Vagina (tissue), 2 donors: ENCODE results near the gene ANKS4B. TPM values are rescaled to one million over a fixed set of nuclear protein-coding genes. Genes with fewer than 3 reads are reported as not detected.

Experiments
- DNase-seq, 2 donors: peaks; one replicate each; pipeline ENCODE4 v3.0.0-alpha.2; 2017; ENCODE audit errors: extremely low spot score in 2 of 2
- H3K27ac ChIP-seq: fragments of 200-600 bp; sonication (generic); one replicate; pipeline ENCODE4 v1.5.1; 2019
- H3K27me3 ChIP-seq: fragments of 200-600 bp; sonication (generic); one replicate; pipeline ENCODE4 v1.5.1; 2019
- H3K36me3 ChIP-seq, 2 donors: fragments of 200-600 bp; sonication (generic); one replicate each; pipeline ENCODE4 v1.5.1; 2017 to 2019
- H3K4me1 ChIP-seq: fragments of 200-600 bp; sonication (generic); one replicate; pipeline ENCODE4 v1.5.1; 2019
- H3K4me3 ChIP-seq, 2 donors: fragments of 200-600 bp; sonication (generic); 1 replicate in 1 of 2; 2 replicates in 1 of 2; pipeline ENCODE4 v1.5.1; 2016 to 2019
- H3K9me3 ChIP-seq: fragments of 200-600 bp; sonication (generic); one replicate; pipeline ENCODE4 v1.5.1; 2019
- CTCF ChIP-seq, 3 experiments: fragments of 450-650 bp in 2 of 3; fragments of 200-600 bp in 1 of 3; sonication (generic) in 1 of 3; IDR thresholded peaks; one replicate each; pipeline ENCODE4 v1.5.1; 2017 to 2019; ENCODE audit warnings: antibody characterized with exemption in 3 of 3, mild to moderate bottlenecking in 2 of 3, moderate library complexity in 2 of 3
- POLR2A ChIP-seq, 2 donors: fragments of 450-650 bp; IDR thresholded peaks; one replicate each; pipeline ENCODE4 v1.6.1; 2017; ENCODE audit warnings: antibody characterized with exemption in 2 of 2, mild to moderate bottlenecking in 2 of 2, moderate library complexity in 2 of 2
- POLR2AphosphoS5 ChIP-seq, 2 donors: sonication (generic); formaldehyde crosslinking; IDR thresholded peaks; one replicate each; pipeline ENCODE4 v1.9.0; 2017; ENCODE audit warnings: antibody characterized with exemption in 2 of 2, mild to moderate bottlenecking in 2 of 2, low read depth in 1 of 2; ENCODE audit not compliant: insufficient read depth in 1 of 2
- intact Hi-C: fragments of 100-400 bp; cut with DNase I; formaldehyde crosslinking; loops from one replicate; pipeline ENCODE4 v1.15.1; 2023
- total RNA-seq: library from RNA; depleted of rRNA; stranded (reverse); fragments of >200 nt; gene quantifications from one replicate; pipeline ENCODE4 v1.2.3, GENCODE V29; 2016

The ANKS4B gene
- total RNA-seq, 1 donor from 2014 or later = not detected

- H3K27ac ChIP-seq = peak overlapping the region; percentile 94
- intact Hi-C loops = loop anchor here (5.0 to 10.0 kb wide), 2 partner anchors 118 to 146 kb away; partner anchors contain the start of gene LDAF1
These were observed 69.5 kb downstream of the ANKS4B start for GRCh38 chr16:21302898-21303528.

More at GRCh38 chr16:21302898-21303528, 69.5 kb downstream of the ANKS4B start:
- no peak for DNase-seq
- TF ChIP-seq CTCF (IDR thresholded peaks at IDR 0.05) (no peak), POLR2A (IDR thresholded peaks at IDR 0.05) (peak in 1 of 2 donors; percentile 41), POLR2AphosphoS5 (IDR thresholded peaks at IDR 0.05; ENCODE audit: insufficient read depth in 1 of 2, low read depth in 1 of 2) (peak in 1 of 2 donors; percentile 95)
- Histone ChIP-seq H3K4me1 (peaks cover 20% of the 10 kb centered on the region), H3K4me3 (peak overlapping the region in 1 of 2 donors; percentile 74), H3K36me3 (no peaks in the 10 kb centered on the region), H3K9me3 (no peaks in the 10 kb centered on the region), H3K27me3 (no peaks in the 10 kb centered on the region)

Other genes with a start within 250 kb of the ANKS4B start
- 0.25 TPM for gene DNAH3, start 82.9 kb upstream of the ANKS4B start, total RNA-seq
- 63.8 TPM for gene LDAF1, start 75.0 kb upstream of the ANKS4B start, total RNA-seq
- gene ZP2, start 22.1 kb upstream of the ANKS4B start, total RNA-seq = not detected
- 3.9 TPM for gene CRYM, start 44.6 kb downstream of the ANKS4B start, total RNA-seq